ENCODE data around the gene SNTA1. TPM values are rescaled to one million over a fixed set of nuclear protein-coding genes. Genes with fewer than 3 reads are reported as not detected.
A peak's percentile ranks its signal among the peaks of the same experiment; 100 is the strongest.

Gene SNTA1
- total and polyA plus RNA-seq, 2 of the 13 experiments (the other 11 are each of a cell fraction or from before 2014, with no cell fraction given), result 16.4 to 18.3 TPM

DNA sequence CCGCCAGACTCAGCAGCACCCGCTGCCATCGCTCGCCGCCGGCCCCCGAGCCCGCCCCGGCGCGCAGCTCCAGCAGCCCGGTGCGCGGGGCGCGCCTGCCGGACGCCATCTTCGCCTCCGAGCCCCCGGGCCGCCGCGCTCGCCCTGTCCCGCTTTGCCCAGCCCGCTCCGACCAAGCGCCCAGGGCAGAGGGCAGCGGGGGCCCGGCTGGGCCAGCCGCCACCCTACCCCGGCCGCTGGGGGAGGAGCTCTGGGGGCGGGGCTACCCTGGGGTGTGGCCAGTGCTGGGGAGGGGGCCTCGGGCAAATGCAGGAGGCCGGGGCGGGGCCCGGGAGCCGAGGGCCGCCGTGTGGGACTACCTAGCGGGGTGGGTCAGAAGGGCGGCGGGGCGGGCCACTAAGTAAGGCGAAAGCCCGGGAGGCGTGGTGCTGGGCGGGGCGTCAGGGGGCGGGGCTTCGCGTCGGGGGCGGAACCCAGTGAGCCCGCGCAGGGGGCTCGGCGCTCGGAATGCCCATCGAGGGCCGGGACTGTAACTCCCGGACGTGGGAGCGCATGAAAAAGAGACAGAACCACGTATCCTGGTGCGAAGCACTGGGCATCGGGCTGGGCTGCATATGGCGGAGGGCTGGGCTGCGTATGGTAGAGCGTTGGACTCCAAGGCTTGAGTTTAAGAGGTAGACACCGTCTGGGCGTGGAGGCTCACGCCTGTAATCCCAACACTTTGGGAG, at the start of gene SNTA1 (continued):
- TF ChIP-seq, protein P1, sequence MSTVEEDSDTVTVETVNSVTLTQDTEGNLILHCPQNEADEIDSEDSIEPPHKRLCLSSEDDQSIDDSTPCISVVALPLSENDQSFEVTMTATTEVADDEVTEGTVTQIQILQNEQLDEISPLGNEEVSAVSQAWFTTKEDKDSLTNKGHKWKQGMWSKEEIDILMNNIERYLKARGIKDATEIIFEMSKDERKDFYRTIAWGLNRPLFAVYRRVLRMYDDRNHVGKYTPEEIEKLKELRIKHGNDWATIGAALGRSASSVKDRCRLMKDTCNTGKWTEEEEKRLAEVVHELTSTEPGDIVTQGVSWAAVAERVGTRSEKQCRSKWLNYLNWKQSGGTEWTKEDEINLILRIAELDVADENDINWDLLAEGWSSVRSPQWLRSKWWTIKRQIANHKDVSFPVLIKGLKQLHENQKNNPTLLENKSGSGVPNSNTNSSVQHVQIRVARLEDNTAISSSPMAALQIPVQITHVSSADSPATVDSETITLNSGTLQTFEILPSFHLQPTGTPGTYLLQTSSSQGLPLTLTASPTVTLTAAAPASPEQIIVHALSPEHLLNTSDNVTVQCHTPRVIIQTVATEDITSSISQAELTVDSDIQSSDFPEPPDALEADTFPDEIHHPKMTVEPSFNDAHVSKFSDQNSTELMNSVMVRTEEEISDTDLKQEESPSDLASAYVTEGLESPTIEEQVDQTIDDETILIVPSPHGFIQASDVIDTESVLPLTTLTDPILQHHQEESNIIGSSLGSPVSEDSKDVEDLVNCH (CRISPR knock-in tag; IDR thresholded peaks at IDR 0.05), result no peak
- TF ChIP-seq ZNF256 (CRISPR knock-in tag; conservative IDR thresholded peaks at IDR 0.05) (no peak), GATA4 (IDR thresholded peaks at IDR 0.05; ENCODE audit: borderline replicate concordance, low read depth) (no peak), KLF16 (CRISPR knock-in tag; IDR thresholded peaks at IDR 0.05) (peak in 1 of 2 experiments; percentile 58; a peak in 1 of 4 replicates), PHF20 (CRISPR knock-in tag; IDR thresholded peaks at IDR 0.05) (no peak), ZZZ3 (CRISPR knock-in tag; IDR thresholded peaks at IDR 0.05; ENCODE audit: borderline replicate concordance) (peak; percentile 62; the same call in 1 of the 2 replicates), ZNF30 (CRISPR knock-in tag; IDR thresholded peaks at IDR 0.05) (no peak), ZNF160 (CRISPR knock-in tag; IDR thresholded peaks at IDR 0.05) (no peak), KDM2A (CRISPR knock-in tag; IDR thresholded peaks at IDR 0.05; ENCODE audit: borderline replicate concordance, low read depth) (peak; percentile 57; the same call in 1 of the 2 replicates), SMARCC2 (IDR thresholded peaks at IDR 0.05) (no peak), CENPT (CRISPR knock-in tag; IDR thresholded peaks at IDR 0.05; ENCODE audit: low read depth) (no peak), MBD4 (IDR thresholded peaks at IDR 0.05; ENCODE audit: borderline replicate concordance, low read length) (no peak)
- TF ChIP-seq, protein P2, sequence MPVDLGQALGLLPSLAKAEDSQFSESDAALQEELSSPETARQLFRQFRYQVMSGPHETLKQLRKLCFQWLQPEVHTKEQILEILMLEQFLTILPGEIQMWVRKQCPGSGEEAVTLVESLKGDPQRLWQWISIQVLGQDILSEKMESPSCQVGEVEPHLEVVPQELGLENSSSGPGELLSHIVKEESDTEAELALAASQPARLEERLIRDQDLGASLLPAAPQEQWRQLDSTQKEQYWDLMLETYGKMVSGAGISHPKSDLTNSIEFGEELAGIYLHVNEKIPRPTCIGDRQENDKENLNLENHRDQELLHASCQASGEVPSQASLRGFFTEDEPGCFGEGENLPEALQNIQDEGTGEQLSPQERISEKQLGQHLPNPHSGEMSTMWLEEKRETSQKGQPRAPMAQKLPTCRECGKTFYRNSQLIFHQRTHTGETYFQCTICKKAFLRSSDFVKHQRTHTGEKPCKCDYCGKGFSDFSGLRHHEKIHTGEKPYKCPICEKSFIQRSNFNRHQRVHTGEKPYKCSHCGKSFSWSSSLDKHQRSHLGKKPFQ (CRISPR knock-in tag; IDR thresholded peaks at IDR 0.05; ENCODE audit: insufficient replicate concordance), result peak; percentile 29
- TF ChIP-seq, protein P3, sequence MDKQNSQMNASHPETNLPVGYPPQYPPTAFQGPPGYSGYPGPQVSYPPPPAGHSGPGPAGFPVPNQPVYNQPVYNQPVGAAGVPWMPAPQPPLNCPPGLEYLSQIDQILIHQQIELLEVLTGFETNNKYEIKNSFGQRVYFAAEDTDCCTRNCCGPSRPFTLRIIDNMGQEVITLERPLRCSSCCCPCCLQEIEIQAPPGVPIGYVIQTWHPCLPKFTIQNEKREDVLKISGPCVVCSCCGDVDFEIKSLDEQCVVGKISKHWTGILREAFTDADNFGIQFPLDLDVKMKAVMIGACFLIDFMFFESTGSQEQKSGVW (CRISPR knock-in tag; IDR thresholded peaks at IDR 0.05; ENCODE audit: borderline replicate concordance), result no peak
- TF ChIP-seq, protein P4, sequence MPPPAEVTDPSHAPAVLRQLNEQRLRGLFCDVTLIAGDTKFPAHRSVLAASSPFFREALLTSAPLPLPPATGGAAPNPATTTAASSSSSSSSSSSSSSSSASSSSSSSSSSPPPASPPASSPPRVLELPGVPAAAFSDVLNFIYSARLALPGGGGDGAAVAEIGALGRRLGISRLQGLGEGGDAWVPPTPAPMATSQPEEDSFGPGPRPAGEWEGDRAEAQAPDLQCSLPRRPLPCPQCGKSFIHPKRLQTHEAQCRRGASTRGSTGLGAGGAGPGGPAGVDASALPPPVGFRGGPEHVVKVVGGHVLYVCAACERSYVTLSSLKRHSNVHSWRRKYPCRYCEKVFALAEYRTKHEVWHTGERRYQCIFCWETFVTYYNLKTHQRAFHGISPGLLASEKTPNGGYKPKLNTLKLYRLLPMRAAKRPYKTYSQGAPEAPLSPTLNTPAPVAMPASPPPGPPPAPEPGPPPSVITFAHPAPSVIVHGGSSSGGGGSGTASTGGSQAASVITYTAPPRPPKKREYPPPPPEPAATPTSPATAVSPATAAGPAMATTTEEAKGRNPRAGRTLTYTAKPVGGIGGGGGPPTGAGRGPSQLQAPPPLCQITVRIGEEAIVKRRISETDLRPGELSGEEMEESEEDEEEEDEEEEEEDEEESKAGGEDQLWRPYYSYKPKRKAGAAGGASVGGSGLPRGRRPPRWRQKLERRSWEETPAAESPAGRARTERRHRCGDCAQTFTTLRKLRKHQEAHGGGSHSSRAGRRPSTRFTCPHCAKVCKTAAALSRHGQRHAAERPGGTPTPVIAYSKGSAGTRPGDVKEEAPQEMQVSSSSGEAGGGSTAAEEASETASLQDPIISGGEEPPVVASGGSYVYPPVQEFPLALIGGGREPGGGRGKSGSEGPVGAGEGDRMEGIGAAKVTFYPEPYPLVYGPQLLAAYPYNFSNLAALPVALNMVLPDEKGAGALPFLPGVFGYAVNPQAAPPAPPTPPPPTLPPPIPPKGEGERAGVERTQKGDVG (CRISPR knock-in tag; IDR thresholded peaks at IDR 0.05; ENCODE audit: borderline replicate concordance), result no peak
